Natural killer cell (primary cell): Measurements from ENCODE around the gene MBD6. TPM values are rescaled to one million over a fixed set of nuclear protein-coding genes. Genes with fewer than 3 reads are reported as not detected.

Experiments
- ATAC-seq, 3 donors: fragments of 150-1000 bp in 2 of 3; fragments of 200-7000 bp in 1 of 3; cut with Tn5 transposase; 1 replicate in 1 of 3; 2 replicates in 2 of 3; pipeline ENCODE4 v1.10.0; 2021; ENCODE audit warnings: mild to moderate bottlenecking in 2 of 3, moderate library complexity in 2 of 3
- DNase-seq, 2 donors: peaks; one replicate each; pipeline versions ENCODE4 v3.0.0 to v3.0.0-alpha.2; 2013 to 2021; ENCODE audit warnings: mixed read lengths in 1 of 2
- H3K27ac ChIP-seq: one replicate; pipeline ENCODE4 v1.5.1; 2013; ENCODE audit warnings: mild to moderate bottlenecking, low read length
- H3K27me3 ChIP-seq: one replicate; pipeline ENCODE4 v1.6.1; 2013; ENCODE audit warnings: low read length; ENCODE audit not compliant: control insufficient read depth, insufficient read depth
- H3K36me3 ChIP-seq: one replicate; pipeline ENCODE4 v1.6.1; 2013; ENCODE audit warnings: low read length; ENCODE audit not compliant: control insufficient read depth, insufficient read depth
- H3K4me1 ChIP-seq: one replicate; pipeline ENCODE4 v1.6.1; 2013; ENCODE audit warnings: low read length; ENCODE audit not compliant: control insufficient read depth, insufficient read depth
- H3K4me3 ChIP-seq: one replicate; pipeline ENCODE4 v1.5.1; 2013; ENCODE audit warnings: low read length
- H3K9me3 ChIP-seq: one replicate; pipeline ENCODE4 v1.6.1; 2013; ENCODE audit warnings: low read length; ENCODE audit not compliant: control insufficient read depth, insufficient read depth
- H3K27ac Mint-ChIP-seq, 2 donors: one replicate each; pipeline ENCODE4 v1.8.0; 2022; ENCODE audit warnings: mild to moderate bottlenecking in 2 of 2, mixed read lengths in 2 of 2, moderate library complexity in 1 of 2
- H3K27me3 Mint-ChIP-seq, 2 donors: one replicate each; pipeline ENCODE4 v1.8.0; 2022; ENCODE audit warnings: low read depth in 2 of 2, mixed read lengths in 2 of 2
- H3K36me3 Mint-ChIP-seq: one replicate; pipeline ENCODE4 v1.8.0; 2022; ENCODE audit warnings: mixed read lengths
- H3K4me1 Mint-ChIP-seq, 2 donors: one replicate each; pipeline ENCODE4 v1.8.0; 2022; ENCODE audit warnings: mixed read lengths in 2 of 2
- H3K4me3 Mint-ChIP-seq: one replicate; pipeline ENCODE4 v1.8.0; 2022; ENCODE audit warnings: mild to moderate bottlenecking, moderate library complexity, mixed read lengths
- H3K9me3 Mint-ChIP-seq, 2 donors: one replicate each; pipeline ENCODE4 v1.8.0; 2022; ENCODE audit warnings: mixed read lengths in 2 of 2
- CTCF ChIP-seq: fragments of 200-600 bp; IDR thresholded peaks from one replicate; pipeline ENCODE4 v1.8.0; 2022; ENCODE audit warnings: antibody characterized with exemption
- WGBS: methylation state at CpG from one replicate; pipeline ENCODE4 v1.1.7; 2013; ENCODE audit warnings: missing lambda C conversion rate; ENCODE audit not compliant: insufficient coverage; 5-methylcytosine and 5-hydroxymethylcytosine counted together
- intact Hi-C: fragments of 100-400 bp; cut with micrococcal nuclease; formaldehyde crosslinking; loops from one replicate; pipeline ENCODE4 v1.14.2; 2022
- total RNA-seq, 4 donors: library from RNA; stranded (reverse); fragments of 120-200 nt in 1 of 4; gene quantifications; one replicate each; pipeline versions ENCODE4 v1.2.3 to v1.2.4, GENCODE V29; 2013 to 2022

The MBD6 gene
- total RNA-seq, 3 donors from 2014 or later (not counting 1 experiment from before 2014, with no cell fraction given) = 130 to 142 (median 139) TPM

- Histone ChIP-seq H3K36me3 (peaks cover 49% of the 10 kb centered on the region), H3K9me3 (no peaks in the 10 kb centered on the region), H3K4me1 (no peaks in the 10 kb centered on the region), H3K27me3 (no peaks in the 10 kb centered on the region), H3K27ac (no peak overlapping the region), H3K4me3 (no peak overlapping the region)
- no peak for TF ChIP-seq CTCF
- DNase-seq (no peak), ATAC-seq (no peak)
- intact Hi-C loops = no loop called here
- Mint-ChIP-seq H3K4me3 (no peak overlapping the region), H3K4me1 (peaks cover 0 to 5% of the 10 kb centered on the region in 2 donors), H3K9me3 (no peaks in the 10 kb centered on the region), H3K36me3 (peaks cover 7% of the 10 kb centered on the region), H3K27ac (no peak overlapping the region), H3K27me3 (no peaks in the 10 kb centered on the region)
- 100% methylated on average over 1 of the region's 1 CpG for WGBS
These were observed 13.9 kb downstream of the MBD6 start for GRCh38 chr12:57536597-57536942.

GRCh38 chr12:57539134-57539768 lies 16.6 kb downstream of the MBD6 start:
- no peak overlapping the region for H3K4me3 Mint-ChIP-seq
- 86% methylated on average over 5 of the region's 5 CpGs for whole genome bisulfite sequencing
- H3K4me1 ChIP-seq = no peaks in the 10 kb centered on the region
- peaks cover 0 to 12% of the 10 kb centered on the region in 2 donors for H3K4me1 Mint-ChIP-seq
- no peak for ATAC-seq
- H3K9me3 ChIP-seq = no peaks in the 10 kb centered on the region
- no peak overlapping the region for H3K27ac ChIP-seq
- H3K36me3 Mint-ChIP-seq = no peaks in the 10 kb centered on the region
- no peaks in the 10 kb centered on the region for H3K9me3 Mint-ChIP-seq
- no peak overlapping the region for H3K27ac Mint-ChIP-seq
- no peak for TF ChIP-seq CTCF
- no peak overlapping the region for H3K4me3 ChIP-seq
- H3K36me3 ChIP-seq = peaks cover 26% of the 10 kb centered on the region
- H3K27me3 Mint-ChIP-seq = no peaks in the 10 kb centered on the region
- no peak for DNase-seq
- no peaks in the 10 kb centered on the region for H3K27me3 ChIP-seq
- intact Hi-C loops = no loop called here

GRCh38 chr12:57541001-57541400 lies 18.4 kb downstream of the MBD6 start:
- Histone ChIP-seq H3K27ac (no peak overlapping the region), H3K9me3 (no peaks in the 10 kb centered on the region), H3K4me3 (no peak overlapping the region), H3K4me1 (peaks cover 4% of the 10 kb centered on the region), H3K27me3 (no peaks in the 10 kb centered on the region), H3K36me3 (peaks cover 14% of the 10 kb centered on the region)
- Mint-ChIP-seq H3K4me1 (peaks cover 15 to 27% of the 10 kb centered on the region in 2 donors), H3K27me3 (no peaks in the 10 kb centered on the region), H3K36me3 (no peaks in the 10 kb centered on the region), H3K27ac (no peak overlapping the region), H3K4me3 (no peak overlapping the region), H3K9me3 (no peaks in the 10 kb centered on the region)
- DNase-seq (no peak), ATAC-seq (no peak)
- intact Hi-C loops = no loop called here
- WGBS = 98% methylated on average over 2 of the region's 2 CpGs
- TF ChIP-seq CTCF = no peak

- intact Hi-C loops = no loop called here
- H3K4me3 ChIP-seq = no peak overlapping the region
- H3K4me1 ChIP-seq = peaks cover 12% of the 10 kb centered on the region
- H3K9me3 ChIP-seq = no peaks in the 10 kb centered on the region
- peaks cover 14% of the 10 kb centered on the region for H3K36me3 ChIP-seq
- Mint-ChIP-seq H3K9me3 (no peaks in the 10 kb centered on the region), H3K27ac (no peak overlapping the region), H3K36me3 (no peaks in the 10 kb centered on the region), H3K27me3 (no peaks in the 10 kb centered on the region), H3K4me3 (no peak overlapping the region), H3K4me1 (peaks cover 18 to 35% of the 10 kb centered on the region in 2 donors)
- H3K27ac ChIP-seq = no peak overlapping the region
- DNase-seq (no peak), ATAC-seq (no peak)
- no peaks in the 10 kb centered on the region for H3K27me3 ChIP-seq
- WGBS = 82% methylated on average over 1 of the region's 2 CpGs
- no peak for TF ChIP-seq CTCF
These were observed 19.1 kb downstream of the MBD6 start for GRCh38 chr12:57541717-57542116.
